ENCODE data around the gene PWWP2B. TPM values are rescaled to one million over a fixed set of nuclear protein-coding genes. Genes with fewer than 3 reads are reported as not detected.

PWWP2B gene
- total and polyA plus RNA-seq, 2 of the 8 experiments (the other 6 are each of a cell fraction or from before 2014, with no cell fraction given), result 5.3 to 10.8 TPM

DNA sequence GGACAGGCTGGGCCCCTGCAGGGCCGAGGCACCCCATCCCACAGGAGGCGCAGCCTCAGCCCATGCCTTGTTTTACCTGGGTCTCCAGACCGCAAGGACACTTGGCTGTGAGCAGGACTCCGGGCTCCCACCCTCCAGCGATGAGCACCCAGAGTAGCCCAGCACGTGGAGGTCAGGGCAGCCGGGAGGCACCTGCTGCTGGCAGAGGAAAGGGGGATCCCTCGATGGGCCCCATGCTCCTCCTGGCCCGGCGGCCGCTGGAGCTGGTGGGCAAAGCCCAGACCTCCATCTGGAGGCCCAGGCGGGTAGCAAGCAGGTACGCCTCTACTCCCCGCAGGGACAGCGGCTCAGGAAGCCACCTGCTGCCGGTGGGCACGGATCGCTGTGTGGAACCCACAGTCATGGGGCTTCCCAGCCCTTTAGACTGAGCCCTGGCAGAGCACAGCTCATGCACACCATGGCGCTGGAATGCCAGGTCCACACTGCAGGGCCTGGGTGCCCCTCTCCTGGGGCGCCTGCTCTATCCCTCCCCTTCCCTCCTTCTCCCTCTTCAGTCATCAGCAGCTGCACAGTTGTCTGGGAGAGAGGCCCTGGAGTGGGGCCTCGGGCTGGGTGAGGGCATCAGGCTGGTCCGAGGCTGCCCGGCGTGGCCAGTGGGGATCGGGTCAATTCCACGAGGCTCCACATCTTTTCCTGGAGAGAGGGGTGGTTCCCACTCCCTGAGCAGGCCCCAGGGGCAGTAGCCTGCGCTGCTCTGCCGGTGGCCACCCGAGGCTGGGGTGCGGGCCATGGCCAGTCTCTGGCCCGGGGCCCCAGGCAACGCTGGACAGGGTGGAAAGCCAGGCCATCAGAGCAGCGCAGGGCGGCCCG lies 65.7 kb downstream of the PWWP2B start (continued):
- TF ChIP-seq SAP30 (IDR thresholded peaks at IDR 0.05; ENCODE audit: insufficient read depth, insufficient replicate concordance, low read length) (no peak), ATF3 (IDR thresholded peaks at IDR 0.05; ENCODE audit: insufficient read depth, low read depth, low read length) (no peak), GABPA (IDR thresholded peaks at IDR 0.05; ENCODE audit: borderline replicate concordance, insufficient read depth, low read length) (no peak), TBP (IDR thresholded peaks at IDR 0.05; ENCODE audit: low read depth, low read length) (no peak), CTBP2 (IDR thresholded peaks at IDR 0.05; ENCODE audit: borderline replicate concordance, insufficient read depth, insufficient read length, low read length) (no peak), ASH2L (IDR thresholded peaks at IDR 0.05; ENCODE audit: low read length) (no peak)

Measured in H1 (cell line).